AG20443 (cell line): ENCODE results near the gene SUPT4H1.

ENCODE experiments used
- DNase-seq: peaks from one replicate; pipeline ENCODE4 v3.0.0; 2012; ENCODE audit warnings: low spot score, mixed read lengths

The SUPT4H1 gene

GRCh38 chr17:58380207-58381123 is 28.5 kb upstream of the SUPT4H1 start:
- no peak for DNase-seq

- DNase-seq: no peak
These were observed 27.5 kb upstream of the SUPT4H1 start for GRCh38 chr17:58379511-58379824.

GRCh38 chr17:58378733-58379510 is 26.9 kb upstream of the SUPT4H1 start:
- no peak for DNase-seq

GRCh38 chr17:58377661-58378060 is 25.7 kb upstream of the SUPT4H1 start:
- DNase-seq: no peak

GRCh38 chr17:58377093-58377601 is 25.1 kb upstream of the SUPT4H1 start:
- DNase-seq: no peak

- no peak for DNase-seq
These were observed 24.5 kb upstream of the SUPT4H1 start for GRCh38 chr17:58376472-58377000.

- no peak for DNase-seq
These were observed 23.8 kb upstream of the SUPT4H1 start for GRCh38 chr17:58375811-58376210.

GRCh38 chr17:58375256-58375655 is 23.3 kb upstream of the SUPT4H1 start:
- no peak for DNase-seq

- no peak for DNase-seq
These were observed 21.9 kb upstream of the SUPT4H1 start for GRCh38 chr17:58373923-58374322.

GRCh38 chr17:58373003-58373402 is 21.0 kb upstream of the SUPT4H1 start:
- DNase-seq: no peak

GRCh38 chr17:58371300-58371950 is 19.4 kb upstream of the SUPT4H1 start:
- no peak for DNase-seq

GRCh38 chr17:58370716-58371115 is 18.7 kb upstream of the SUPT4H1 start:
- DNase-seq: no peak

- no peak for DNase-seq
These were observed 18.3 kb upstream of the SUPT4H1 start for GRCh38 chr17:58370309-58370708.

GRCh38 chr17:58369214-58370031 is 17.4 kb upstream of the SUPT4H1 start:
- no peak for DNase-seq

- DNase-seq: no peak
These were observed 16.8 kb upstream of the SUPT4H1 start for GRCh38 chr17:58368860-58369213.

- no peak for DNase-seq
These were observed 15.5 kb upstream of the SUPT4H1 start for GRCh38 chr17:58367461-58367860.

- no peak for DNase-seq
These were observed 14.1 kb upstream of the SUPT4H1 start for GRCh38 chr17:58365980-58366595.

- no peak for DNase-seq
These were observed 13.4 kb upstream of the SUPT4H1 start for GRCh38 chr17:58365185-58365979.

GRCh38 chr17:58364270-58364942 is 12.4 kb upstream of the SUPT4H1 start:
- no peak for DNase-seq
